Nephron (organoid): Measurements from ENCODE around the gene SIGLEC6.

Source experiments
- H3K27ac Mint-ChIP-seq, 3 experiments: 2 replicates each; pipeline ENCODE4 v1.8.0; 2020; ENCODE audit warnings: mixed read lengths in 3 of 3, mild to moderate bottlenecking in 2 of 3, moderate library complexity in 1 of 3
- H3K27me3 Mint-ChIP-seq: 2 replicates; pipeline ENCODE4 v1.8.0; 2021; ENCODE audit warnings: low read depth, mild to moderate bottlenecking, moderate library complexity, mixed read lengths
- H3K36me3 Mint-ChIP-seq: 2 replicates; pipeline ENCODE4 v1.8.0; 2020; ENCODE audit warnings: low read depth, mixed read lengths
- H3K4me1 Mint-ChIP-seq: 2 replicates; pipeline ENCODE4 v1.8.0; 2020; ENCODE audit warnings: mixed read lengths
- H3K4me3 Mint-ChIP-seq, 3 experiments: 2 replicates each; pipeline ENCODE4 v1.8.0; 2020; ENCODE audit warnings: mild to moderate bottlenecking in 3 of 3, mixed read lengths in 3 of 3, moderate library complexity in 2 of 3
- H3K9me3 Mint-ChIP-seq: 2 replicates; pipeline ENCODE4 v1.8.0; 2020; ENCODE audit warnings: mixed read lengths
- TF ChIP-seq, protein P1 (sequence below), 3 experiments: fragments of 200-600 bp; sonication (generic); IDR thresholded peaks; one replicate each; pipeline ENCODE4 v1.5.0; 2021; ENCODE audit warnings: antibody characterized with exemption in 3 of 3; ENCODE audit not compliant: unreplicated experiment in 3 of 3

SIGLEC6 gene

DNA sequence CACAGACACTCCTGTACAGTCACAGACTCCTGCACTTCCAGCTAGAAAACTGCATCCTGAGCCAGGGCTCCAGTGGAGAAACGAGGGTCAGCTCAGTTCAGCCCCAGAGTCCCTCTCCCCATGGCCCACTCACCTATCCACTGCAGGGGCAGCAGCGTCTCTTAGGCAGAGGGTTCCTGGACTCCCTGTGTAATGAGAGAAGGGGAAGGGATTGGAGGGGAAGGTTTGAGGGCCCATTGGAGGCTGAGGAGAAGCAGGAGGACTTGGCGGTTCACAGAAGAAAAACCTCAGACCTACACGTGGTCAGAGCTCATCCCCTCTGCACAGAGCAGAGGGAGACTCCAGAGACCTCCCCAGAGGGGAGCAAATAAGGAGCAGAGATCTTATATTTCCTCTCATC, 62.3 kb downstream of the SIGLEC6 start:
- peaks cover 22% of the 10 kb centered on the region for H3K27me3 Mint-ChIP-seq
- H3K4me3 Mint-ChIP-seq, result no peak overlapping the region
- no peaks in the 10 kb centered on the region for H3K4me1 Mint-ChIP-seq
- no peak overlapping the region for H3K27ac Mint-ChIP-seq
- TF ChIP-seq, protein P1, sequence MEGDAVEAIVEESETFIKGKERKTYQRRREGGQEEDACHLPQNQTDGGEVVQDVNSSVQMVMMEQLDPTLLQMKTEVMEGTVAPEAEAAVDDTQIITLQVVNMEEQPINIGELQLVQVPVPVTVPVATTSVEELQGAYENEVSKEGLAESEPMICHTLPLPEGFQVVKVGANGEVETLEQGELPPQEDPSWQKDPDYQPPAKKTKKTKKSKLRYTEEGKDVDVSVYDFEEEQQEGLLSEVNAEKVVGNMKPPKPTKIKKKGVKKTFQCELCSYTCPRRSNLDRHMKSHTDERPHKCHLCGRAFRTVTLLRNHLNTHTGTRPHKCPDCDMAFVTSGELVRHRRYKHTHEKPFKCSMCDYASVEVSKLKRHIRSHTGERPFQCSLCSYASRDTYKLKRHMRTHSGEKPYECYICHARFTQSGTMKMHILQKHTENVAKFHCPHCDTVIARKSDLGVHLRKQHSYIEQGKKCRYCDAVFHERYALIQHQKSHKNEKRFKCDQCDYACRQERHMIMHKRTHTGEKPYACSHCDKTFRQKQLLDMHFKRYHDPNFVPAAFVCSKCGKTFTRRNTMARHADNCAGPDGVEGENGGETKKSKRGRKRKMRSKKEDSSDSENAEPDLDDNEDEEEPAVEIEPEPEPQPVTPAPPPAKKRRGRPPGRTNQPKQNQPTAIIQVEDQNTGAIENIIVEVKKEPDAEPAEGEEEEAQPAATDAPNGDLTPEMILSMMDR (IDR thresholded peaks at IDR 0.05; ENCODE audit: unreplicated experiment in 3 of 3), result no peak
- no peaks in the 10 kb centered on the region for H3K36me3 Mint-ChIP-seq
- peaks cover 3% of the 10 kb centered on the region for H3K9me3 Mint-ChIP-seq

DNA sequence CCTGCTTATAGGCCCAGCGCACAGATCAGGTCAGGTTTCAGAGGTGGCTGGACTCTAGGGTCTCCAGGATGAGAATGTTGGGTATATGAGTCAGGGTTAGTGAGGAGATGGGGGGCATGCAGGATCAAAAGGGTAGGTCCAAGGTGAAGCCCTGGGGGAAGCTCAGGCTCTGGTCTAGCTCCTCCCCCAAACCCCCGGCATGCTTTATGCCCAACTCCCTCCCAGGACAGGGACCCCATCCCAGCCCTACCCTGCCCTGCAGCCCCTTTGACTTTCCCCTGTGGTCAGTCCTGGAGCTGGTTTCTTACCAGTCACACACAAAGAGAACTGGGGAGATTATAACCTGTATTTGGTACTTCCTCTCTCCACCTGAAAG, 62.9 kb downstream of the SIGLEC6 start:
- Mint-ChIP-seq H3K27me3 (peaks cover 25% of the 10 kb centered on the region), H3K9me3 (peaks cover 3% of the 10 kb centered on the region), H3K4me1 (no peaks in the 10 kb centered on the region), H3K4me3 (no peak overlapping the region), H3K27ac (no peak overlapping the region), H3K36me3 (no peaks in the 10 kb centered on the region)
- TF ChIP-seq, protein P1 (IDR thresholded peaks at IDR 0.05; ENCODE audit: unreplicated experiment in 3 of 3), result no peak

DNA sequence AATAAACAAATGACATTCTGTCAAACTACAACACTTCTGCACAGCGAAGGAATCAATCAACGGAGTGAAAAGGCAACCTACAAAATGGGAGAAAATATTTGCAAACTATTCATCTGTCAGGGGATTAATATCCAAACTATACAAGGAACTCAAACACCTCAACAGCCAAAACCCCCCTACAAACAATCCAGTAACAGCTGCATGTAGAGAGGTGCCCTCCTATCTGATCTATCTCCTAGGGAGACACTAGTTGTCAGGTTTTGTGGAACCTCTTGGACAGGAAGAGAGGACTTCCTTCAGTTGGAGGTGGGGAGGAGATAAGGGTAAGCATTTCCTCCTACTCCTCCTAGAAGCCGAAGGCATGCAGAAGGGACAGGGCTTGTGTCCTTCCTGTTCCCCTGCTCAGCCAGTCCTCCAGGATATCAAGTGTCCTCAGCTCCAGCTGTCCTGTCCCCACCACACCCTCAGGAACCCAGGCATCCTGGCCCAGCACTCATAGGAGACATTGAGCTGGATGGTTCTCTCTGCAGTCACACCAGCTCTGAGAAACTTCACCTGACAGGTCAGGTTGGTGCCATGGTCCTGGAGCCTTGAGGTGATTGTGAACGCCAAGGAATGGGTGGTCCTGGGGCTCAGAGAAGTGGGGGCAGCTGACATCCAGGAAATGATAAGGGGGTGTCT, 63.5 kb downstream of the SIGLEC6 start:
- H3K36me3 Mint-ChIP-seq, result no peaks in the 10 kb centered on the region

More for the DNA sequence above, 63.5 kb downstream of the SIGLEC6 start:
- no peaks in the 10 kb centered on the region for H3K4me1 Mint-ChIP-seq
- H3K4me3 Mint-ChIP-seq, result no peak overlapping the region
- H3K9me3 Mint-ChIP-seq, result peaks cover 3% of the 10 kb centered on the region
- TF ChIP-seq, protein P1 (IDR thresholded peaks at IDR 0.05; ENCODE audit: unreplicated experiment in 3 of 3), result no peak
- H3K27me3 Mint-ChIP-seq, result peaks cover 30% of the 10 kb centered on the region
- no peak overlapping the region for H3K27ac Mint-ChIP-seq
